Measurements from ENCODE around the gene IL32. TPM values are rescaled to one million over a fixed set of nuclear protein-coding genes. Genes with fewer than 3 reads are reported as not detected.
A peak's percentile ranks its signal among the peaks of the same experiment; 100 is the strongest.

The IL32 gene
- total RNA-seq, 4 donors from 2014 or later: 4.2 to 32.9 (median 21.7) TPM

DNA sequence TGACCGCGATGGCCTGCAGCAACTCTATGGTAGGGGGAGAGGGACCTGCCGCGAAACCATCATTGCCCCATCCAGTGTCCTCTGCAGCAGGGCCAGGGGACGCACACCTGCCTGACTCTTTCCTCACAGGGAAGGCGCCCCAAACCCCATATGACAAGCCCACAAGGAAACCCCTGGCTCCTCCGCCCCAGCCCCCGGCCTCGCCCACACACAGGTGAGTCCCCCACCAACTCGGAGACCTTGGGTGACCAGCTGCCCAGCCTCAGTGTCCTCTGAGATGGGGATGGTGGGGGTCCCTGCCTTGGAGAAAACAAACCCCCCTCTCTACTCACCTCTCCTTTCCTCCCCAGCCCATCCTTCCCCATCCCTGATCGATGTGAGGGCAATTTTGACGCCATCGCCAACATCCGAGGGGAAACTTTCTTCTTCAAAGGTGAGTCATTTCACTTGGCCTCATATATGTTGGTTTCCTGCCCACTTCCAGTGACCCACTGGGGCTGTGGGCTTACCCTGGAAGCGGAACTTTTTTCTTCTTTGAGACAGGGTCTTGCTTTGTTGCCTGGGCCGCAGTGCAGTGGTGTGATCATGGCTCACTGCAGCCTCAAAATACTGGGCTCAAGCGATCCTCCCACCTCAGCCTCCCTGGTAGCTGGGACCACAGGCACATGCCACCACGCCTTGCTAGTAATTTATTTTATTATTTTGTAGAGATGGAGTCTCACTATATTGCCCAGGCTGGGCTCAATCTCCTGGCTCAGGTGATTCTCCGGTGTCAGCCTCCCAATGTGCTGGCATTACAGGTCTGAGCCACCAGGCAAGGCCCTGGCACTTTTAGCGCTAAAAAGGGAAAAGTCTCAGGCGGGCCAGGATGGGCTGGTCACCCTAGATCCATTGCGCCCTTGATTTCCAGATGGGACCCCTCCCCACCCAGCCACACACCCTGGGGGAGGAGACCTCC is 8.0 kb upstream of the IL32 start:
- 92 to 93% methylated on average over 21 of the region's 22 CpGs for WGBS, 2 donors

DNA sequence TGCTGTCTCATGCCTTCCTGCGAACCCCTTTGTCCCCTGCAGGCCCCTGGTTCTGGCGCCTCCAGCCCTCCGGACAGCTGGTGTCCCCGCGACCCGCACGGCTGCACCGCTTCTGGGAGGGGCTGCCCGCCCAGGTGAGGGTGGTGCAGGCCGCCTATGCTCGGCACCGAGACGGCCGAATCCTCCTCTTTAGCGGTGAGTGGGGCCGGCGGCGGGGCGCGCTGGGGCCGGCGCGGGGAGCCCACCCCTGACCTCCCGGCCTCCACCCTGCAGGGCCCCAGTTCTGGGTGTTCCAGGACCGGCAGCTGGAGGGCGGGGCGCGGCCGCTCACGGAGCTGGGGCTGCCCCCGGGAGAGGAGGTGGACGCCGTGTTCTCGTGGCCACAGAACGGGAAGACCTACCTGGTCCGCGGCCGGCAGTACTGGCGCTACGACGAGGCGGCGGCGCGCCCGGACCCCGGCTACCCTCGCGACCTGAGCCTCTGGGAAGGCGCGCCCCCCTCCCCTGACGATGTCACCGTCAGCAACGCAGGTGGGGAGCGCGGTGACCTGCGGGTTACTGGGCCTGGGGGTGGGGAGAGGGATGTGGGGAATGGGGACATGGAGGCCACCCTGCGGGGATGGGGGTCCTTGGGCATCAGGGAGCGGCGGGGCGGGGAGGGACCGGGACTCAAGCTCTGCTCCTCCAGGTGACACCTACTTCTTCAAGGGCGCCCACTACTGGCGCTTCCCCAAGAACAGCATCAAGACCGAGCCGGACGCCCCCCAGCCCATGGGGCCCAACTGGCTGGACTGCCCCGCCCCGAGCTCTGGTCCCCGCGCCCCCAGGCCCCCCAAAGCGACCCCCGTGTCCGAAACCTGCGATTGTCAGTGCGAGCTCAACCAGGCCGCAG is 7.1 kb upstream of the IL32 start:
- WGBS, 2 donors: 9 to 29% methylated on average over 27 to 61 of the region's 77 CpGs
- peak in 1 of 2 donors; percentile 20 for DNase-seq (ENCODE audit: low spot score in 2 of 2)
- peak overlapping the region; percentile 69 to 93 (median 74) for H3K4me3 ChIP-seq
- H3K4me1 ChIP-seq: peaks cover 0 to 19% (median 14%) of the 10 kb centered on the region in 4 donors
- TF ChIP-seq, protein P1, sequence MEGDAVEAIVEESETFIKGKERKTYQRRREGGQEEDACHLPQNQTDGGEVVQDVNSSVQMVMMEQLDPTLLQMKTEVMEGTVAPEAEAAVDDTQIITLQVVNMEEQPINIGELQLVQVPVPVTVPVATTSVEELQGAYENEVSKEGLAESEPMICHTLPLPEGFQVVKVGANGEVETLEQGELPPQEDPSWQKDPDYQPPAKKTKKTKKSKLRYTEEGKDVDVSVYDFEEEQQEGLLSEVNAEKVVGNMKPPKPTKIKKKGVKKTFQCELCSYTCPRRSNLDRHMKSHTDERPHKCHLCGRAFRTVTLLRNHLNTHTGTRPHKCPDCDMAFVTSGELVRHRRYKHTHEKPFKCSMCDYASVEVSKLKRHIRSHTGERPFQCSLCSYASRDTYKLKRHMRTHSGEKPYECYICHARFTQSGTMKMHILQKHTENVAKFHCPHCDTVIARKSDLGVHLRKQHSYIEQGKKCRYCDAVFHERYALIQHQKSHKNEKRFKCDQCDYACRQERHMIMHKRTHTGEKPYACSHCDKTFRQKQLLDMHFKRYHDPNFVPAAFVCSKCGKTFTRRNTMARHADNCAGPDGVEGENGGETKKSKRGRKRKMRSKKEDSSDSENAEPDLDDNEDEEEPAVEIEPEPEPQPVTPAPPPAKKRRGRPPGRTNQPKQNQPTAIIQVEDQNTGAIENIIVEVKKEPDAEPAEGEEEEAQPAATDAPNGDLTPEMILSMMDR (IDR thresholded peaks at IDR 0.05): no peak
- TF ChIP-seq POLR2A (IDR thresholded peaks at IDR 0.05) (no peak), EP300 (IDR thresholded peaks at IDR 0.05) (no peak)
- H3K27ac ChIP-seq: peak overlapping the region; percentile 35 to 88 (median 58)
- peaks cover 0 to 13% (median 0%) of the 10 kb centered on the region in 3 donors for H3K36me3 ChIP-seq
- no peaks in the 10 kb centered on the region for H3K27me3 ChIP-seq
- no peaks in the 10 kb centered on the region for H3K9me3 ChIP-seq

More for the DNA sequence above, 8.0 kb upstream of the IL32 start:
- peaks cover 0 to 13% (median 0%) of the 10 kb centered on the region in 3 donors for H3K36me3 ChIP-seq
- peaks cover 0 to 19% (median 14%) of the 10 kb centered on the region in 4 donors for H3K4me1 ChIP-seq
- no peaks in the 10 kb centered on the region for H3K27me3 ChIP-seq
- H3K4me3 ChIP-seq: no peak overlapping the region
- TF ChIP-seq EP300 (IDR thresholded peaks at IDR 0.05) (no peak), POLR2A (IDR thresholded peaks at IDR 0.05) (no peak)
- TF ChIP-seq, protein P1 (IDR thresholded peaks at IDR 0.05): no peak
- peak overlapping the region in 1 of 4 donors; percentile 88 for H3K27ac ChIP-seq
- DNase-seq (ENCODE audit: low spot score in 2 of 2): no peak
- H3K9me3 ChIP-seq: no peaks in the 10 kb centered on the region

DNA sequence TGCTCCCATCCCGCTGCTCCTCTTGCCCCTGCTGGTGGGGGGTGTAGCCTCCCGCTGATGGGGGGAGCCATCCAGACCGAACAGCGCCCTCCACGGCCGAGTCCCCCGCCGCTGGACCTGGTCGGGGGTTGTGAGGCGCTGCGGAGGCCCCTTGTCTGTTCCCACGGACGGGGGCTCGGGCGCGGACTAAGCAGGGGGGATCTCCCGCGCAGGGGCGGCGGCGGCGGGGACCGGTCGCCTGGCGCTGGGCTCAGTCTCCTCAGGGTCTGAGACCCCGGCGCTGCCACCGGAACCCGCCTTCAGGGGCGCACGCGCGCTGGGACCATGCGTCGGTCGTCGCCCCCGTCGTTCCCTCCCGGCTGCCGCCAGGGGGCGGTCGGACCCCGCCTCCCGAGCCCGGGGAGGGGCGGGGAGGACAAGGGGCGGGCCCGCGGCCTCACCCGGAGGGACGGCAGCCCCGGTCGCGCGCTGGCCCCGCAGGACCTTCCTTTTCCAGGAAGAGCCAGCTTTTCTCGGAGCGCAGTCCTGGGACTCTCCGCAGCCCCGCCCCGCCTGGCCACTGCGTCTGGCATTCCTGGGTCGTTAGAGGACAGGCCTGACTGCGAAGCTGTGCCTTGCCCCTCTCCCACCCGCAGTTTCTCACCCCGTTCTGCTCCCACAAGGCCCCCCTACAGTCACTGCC is 6.3 kb upstream of the IL32 start:
- Histone ChIP-seq H3K27me3 (no peaks in the 10 kb centered on the region), H3K4me1 (peaks cover 0 to 19% (median 14%) of the 10 kb centered on the region in 4 donors), H3K36me3 (peaks cover 0 to 8% (median 0%) of the 10 kb centered on the region in 3 donors), H3K4me3 (peak overlapping the region; percentile 69 to 93 (median 74)), H3K9me3 (no peaks in the 10 kb centered on the region), H3K27ac (peak overlapping the region; percentile 37 to 88 (median 59))
- DNase-seq (ENCODE audit: low spot score in 2 of 2): peak; percentile 42 to 58
- peak in 1 of 2 donors; percentile 45 for TF ChIP-seq EP300 (IDR thresholded peaks at IDR 0.05)
- peak in 1 of 2 donors; percentile 28 for TF ChIP-seq POLR2A (IDR thresholded peaks at IDR 0.05)
- TF ChIP-seq, protein P1 (IDR thresholded peaks at IDR 0.05): peak; percentile 96 to 99 (median 99)
- 1 to 2% methylated on average over 41 to 65 of the region's 67 CpGs for whole genome bisulfite sequencing, 2 donors

DNA sequence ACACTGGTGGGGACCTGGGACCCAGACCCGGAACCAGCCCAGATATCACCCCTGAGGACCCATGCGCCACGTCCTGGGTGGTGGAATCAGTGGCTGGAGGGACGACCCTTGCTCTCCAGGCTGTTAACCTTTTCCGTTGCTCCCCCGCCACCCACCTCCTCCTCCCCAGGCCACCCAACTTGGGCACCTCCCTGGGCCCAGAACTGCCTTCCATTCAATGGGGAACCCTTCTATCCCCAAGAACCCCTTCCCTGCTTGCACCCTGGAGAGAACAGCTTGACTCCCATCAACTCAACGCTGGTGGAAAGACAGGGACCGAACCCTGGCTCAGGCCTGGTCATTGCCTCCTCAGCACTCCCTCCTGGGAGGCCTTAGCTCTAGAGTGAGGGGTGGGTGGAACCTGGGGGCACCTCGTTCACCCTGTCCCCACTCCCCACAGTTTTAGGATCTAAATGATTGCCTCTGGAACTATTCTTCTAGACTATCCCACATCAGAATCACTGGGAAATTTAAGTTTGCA is 5.7 kb upstream of the IL32 start:
- 26 to 42% methylated on average over 7 to 9 of the region's 9 CpGs for WGBS, 2 donors
- Histone ChIP-seq H3K4me1 (peaks cover 0 to 22% (median 15%) of the 10 kb centered on the region in 4 donors), H3K9me3 (no peaks in the 10 kb centered on the region), H3K27ac (peak overlapping the region in 3 of 4 donors; percentile 38 to 88 (median 80)), H3K36me3 (peaks cover 0 to 7% (median 0%) of the 10 kb centered on the region in 3 donors), H3K27me3 (no peaks in the 10 kb centered on the region), H3K4me3 (peak overlapping the region; percentile 69 to 93 (median 74))
- DNase-seq (ENCODE audit: low spot score in 2 of 2): no peak
- TF ChIP-seq EP300 (IDR thresholded peaks at IDR 0.05) (no peak), POLR2A (IDR thresholded peaks at IDR 0.05) (no peak)
- TF ChIP-seq, protein P1 (IDR thresholded peaks at IDR 0.05): no peak
